Measurements from ENCODE around the gene GABRB3.

GABRB3 gene

DNA sequence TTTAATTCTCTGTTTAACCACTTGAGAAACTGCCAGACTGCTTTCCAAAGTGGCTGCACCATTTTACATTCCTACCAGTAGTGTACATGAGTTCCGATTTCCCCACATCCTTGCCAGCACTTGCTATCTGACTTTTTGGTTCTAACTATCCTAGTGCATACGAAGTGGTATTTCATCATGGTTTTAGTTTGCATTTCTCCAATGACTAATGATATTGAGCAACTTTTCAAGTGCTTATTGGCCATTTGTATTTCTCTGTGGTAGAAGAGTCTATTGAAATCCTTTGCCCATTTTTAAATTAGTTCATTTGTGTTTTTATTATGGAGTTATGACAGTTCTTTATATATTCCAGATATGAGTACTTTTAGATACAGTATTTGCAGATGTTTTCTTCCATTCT lies 247.8 kb downstream of the GABRB3 start:
- DNase-seq = no peak

DNA sequence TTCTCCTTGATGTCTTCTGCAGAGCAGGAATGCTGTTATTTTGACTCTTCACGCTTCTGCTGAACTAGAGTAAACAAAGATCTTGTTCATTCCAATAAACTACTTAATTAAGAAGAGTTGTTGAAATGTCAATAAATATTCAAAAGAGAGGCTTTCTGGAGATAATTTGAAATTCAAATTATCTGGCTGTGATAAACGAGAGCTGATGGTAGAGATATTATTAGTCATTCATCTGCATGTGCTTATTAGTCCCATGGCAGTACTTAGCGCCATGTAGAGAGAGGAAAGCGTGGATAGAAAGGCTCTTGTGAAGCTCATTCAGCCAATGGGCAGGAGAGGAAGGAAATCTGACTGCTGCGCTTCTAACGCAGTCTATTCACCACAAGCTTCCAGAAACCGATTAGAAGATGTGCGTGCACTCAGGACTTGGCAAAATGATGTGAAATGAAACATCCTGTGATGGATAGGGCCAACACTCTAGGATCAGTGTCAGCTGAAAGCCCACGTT lies 251.1 kb downstream of the GABRB3 start:
- peak in 1 of 2 donors; percentile 4 for DNase-seq

DNA sequence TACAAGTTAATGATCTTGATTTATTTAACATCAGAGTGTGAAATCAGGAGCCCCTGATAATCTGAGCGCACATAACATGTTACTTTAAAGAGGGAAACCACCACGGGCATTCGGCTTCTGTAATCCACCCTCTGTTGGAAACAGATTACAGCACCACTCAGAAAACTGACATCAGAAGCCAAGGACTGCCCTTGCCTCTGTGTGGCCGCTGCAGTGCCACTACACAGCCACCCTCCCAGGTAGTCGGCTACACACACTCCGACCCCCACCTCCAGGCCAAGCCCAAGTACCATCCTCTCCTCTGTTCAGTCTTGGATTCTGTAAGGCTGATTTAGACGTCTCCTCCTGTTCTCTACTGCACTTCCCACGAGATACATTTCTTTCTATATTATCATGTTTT lies 251.7 kb downstream of the GABRB3 start:
- DNase-seq = no peak

DNA sequence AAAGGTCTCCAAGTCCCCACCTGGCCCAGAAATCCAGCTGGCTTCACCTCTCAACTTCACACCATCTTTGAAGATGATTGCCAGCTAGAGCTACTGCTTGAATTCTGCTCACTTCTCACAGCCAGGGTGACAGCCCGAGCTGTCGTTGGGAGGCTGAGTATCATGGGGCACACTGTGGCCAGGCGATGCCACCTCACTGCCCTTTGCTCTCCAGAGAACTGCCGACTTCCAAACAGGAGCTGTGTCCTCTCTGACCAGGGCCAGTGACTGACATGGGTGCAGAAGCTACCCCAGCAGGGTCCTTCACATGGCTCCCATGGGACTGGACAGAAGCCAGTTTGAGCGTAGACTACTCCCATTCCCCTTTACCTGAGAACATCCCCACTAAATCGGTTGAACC lies 254.0 kb downstream of the GABRB3 start:
- DNase-seq = no peak

DNA sequence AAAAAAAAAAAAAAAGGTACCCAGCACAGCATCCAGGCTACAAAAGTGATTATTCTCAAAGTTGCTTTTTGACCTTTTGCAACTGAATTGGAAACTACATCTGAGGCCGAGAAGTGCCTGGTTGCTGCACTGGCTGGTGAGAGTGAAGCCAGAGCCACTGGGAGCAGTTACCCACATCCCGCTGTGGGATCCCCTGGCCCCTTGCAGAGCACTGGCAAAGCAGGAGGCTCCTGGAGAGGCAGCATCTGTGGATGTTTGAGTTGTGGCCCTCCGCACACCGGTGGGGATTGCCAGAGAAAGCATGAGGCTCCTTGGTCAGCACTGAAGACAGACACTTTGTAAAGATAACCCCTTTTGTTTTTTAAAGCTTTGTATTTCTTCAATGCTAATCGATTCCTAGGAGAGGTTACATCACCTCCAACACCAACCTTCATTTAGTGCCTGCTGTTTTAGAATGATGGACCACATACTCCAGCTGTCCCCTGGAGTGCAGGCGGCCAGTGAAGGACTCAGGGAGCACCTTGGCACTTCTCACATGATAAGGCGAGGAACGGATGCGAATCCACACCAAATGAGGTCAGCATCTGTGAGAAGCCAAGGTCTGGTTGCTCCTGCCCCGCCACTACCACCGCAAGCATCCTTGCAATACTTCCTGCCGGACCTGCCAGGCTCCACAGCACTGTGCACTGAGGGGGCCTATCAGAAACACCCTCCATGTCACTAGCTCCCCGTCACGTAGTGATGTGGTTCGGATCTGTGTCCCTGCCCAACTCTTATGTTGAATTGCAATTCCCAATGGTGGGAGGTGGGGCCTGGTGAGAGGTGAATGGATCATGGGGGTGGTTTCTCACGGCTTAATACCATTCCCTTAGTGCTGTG lies 256.5 kb downstream of the GABRB3 start:
- DNase-seq = no peak

DNA sequence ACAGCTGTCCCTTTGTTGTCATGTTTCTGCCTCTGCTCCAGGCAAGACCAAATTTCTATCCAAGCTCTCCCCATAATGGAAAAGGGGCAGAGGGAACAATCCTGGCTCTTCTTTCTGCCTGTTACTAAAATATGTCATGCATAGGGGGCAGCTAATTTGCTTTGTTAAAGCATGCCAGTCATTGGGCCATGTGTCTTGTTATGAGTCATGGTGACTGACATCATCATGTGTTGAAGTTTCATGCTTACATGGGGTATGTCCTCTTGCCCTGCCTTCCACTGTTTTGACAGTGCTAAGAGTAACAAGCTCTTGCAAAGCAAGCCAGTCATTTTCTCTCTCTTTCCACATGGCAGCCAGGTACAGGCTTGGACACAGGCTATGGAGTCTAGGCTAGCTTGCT lies 268.9 kb downstream of the GABRB3 start:
- no peak for DNase-seq

Measured in hippocampal formation (tissue), 2 donors.